ENCODE results near the gene KLK12.

The KLK12 gene

GRCh38 chr19:50979758-50980157 is 55.0 kb downstream of the KLK12 start:
- no peak for DNase-seq
